B cell (primary cell): Measurements from ENCODE around the gene NFATC1. TPM values are rescaled to one million over a fixed set of nuclear protein-coding genes. Genes with fewer than 3 reads are reported as not detected.

Experiments
- ATAC-seq: fragments of 200-7000 bp; cut with Tn5 transposase; one replicate; pipeline ENCODE4 v1.10.0; 2021; ENCODE audit warnings: low read depth, mild to moderate bottlenecking, moderate number of reproducible peaks, moderate library complexity
- CTCF ChIA-PET: fragments of 350-600 bp; sonication (Branson Sonifier 250); formaldehyde crosslinking; loops from one replicate; lab custom pipeline; 2021; ENCODE audit warnings: antibody characterized with exemption, inconsistent platforms; lab: Charles Lee
- POLR2A ChIA-PET: fragments of 350-600 bp; sonication (Branson Sonifier 250); formaldehyde crosslinking; loops from one replicate; lab custom pipeline; 2021; ENCODE audit warnings: antibody characterized with exemption; lab: Charles Lee
- DNase-seq: peaks from one replicate; pipeline ENCODE4 v3.0.0; 2013
- H2AFZ ChIP-seq: 2 replicates; pipeline ENCODE4 v1.6.1; 2012; ENCODE audit warnings: mild to moderate bottlenecking, low read depth, low read length; ENCODE audit not compliant: insufficient read depth, poor library complexity, severe bottlenecking
- H3K27ac ChIP-seq, 2 donors: 1 replicate in 1 of 2; 2 replicates in 1 of 2; pipeline ENCODE4 v1.5.1; 2012 to 2013; ENCODE audit warnings: low read length in 2 of 2, mild to moderate bottlenecking in 2 of 2, moderate library complexity in 1 of 2
- H3K27me3 ChIP-seq, 4 experiments: fragments of 200-600 bp in 1 of 4; sonication (generic) in 1 of 4; replicated peaks in 1 of 4; 1 replicate in 2 of 4; 2 replicates in 2 of 4; pipeline versions ENCODE4 v1.6.1 to v1.7.0; 2013 to 2016; ENCODE audit warnings: low read length in 3 of 4, mild to moderate bottlenecking in 2 of 4, mixed read lengths in 1 of 4, moderate library complexity in 1 of 4; ENCODE audit not compliant: insufficient read depth in 4 of 4, control insufficient read depth in 3 of 4; ENCODE audit errors: control extremely low read depth in 1 of 4
- H3K36me3 ChIP-seq, 2 experiments: replicated peaks in 1 of 2; 1 replicate in 1 of 2; 2 replicates in 1 of 2; pipeline versions ENCODE4 v1.6.1 to v1.7.1; 2013; ENCODE audit warnings: low read length in 1 of 2; ENCODE audit not compliant: insufficient read depth in 2 of 2, control insufficient read depth in 1 of 2; ENCODE audit errors: control extremely low read depth in 1 of 2, extremely low read depth in 1 of 2
- H3K4me1 ChIP-seq, 2 donors: fragments of 200-600 bp in 1 of 2; sonication (generic) in 1 of 2; 1 replicate in 1 of 2; 2 replicates in 1 of 2; pipeline versions ENCODE4 v1.5.1 to v1.6.1; 2013 to 2017; ENCODE audit warnings: low read length in 2 of 2; ENCODE audit not compliant: control insufficient read depth in 2 of 2, insufficient read depth in 2 of 2
- H3K4me2 ChIP-seq: replicated peaks from 2 replicates; pipeline ENCODE3; 2012; ENCODE audit warnings: mild to moderate bottlenecking, low read depth, low read length; ENCODE audit not compliant: poor library complexity, severe bottlenecking
- H3K4me3 ChIP-seq, 5 experiments: fragments of 200-600 bp in 1 of 5; sonication (generic) in 1 of 5; 1 replicate in 3 of 5; 2 replicates in 2 of 5; pipeline versions ENCODE4 v1.5.1 to v1.7.0; 2011 to 2016; ENCODE audit warnings: low read length in 4 of 5, mild to moderate bottlenecking in 4 of 5, low read depth in 2 of 5, control low read depth in 1 of 5, moderate library complexity in 1 of 5; ENCODE audit not compliant: insufficient read depth in 1 of 5; ENCODE audit errors: control extremely low read depth in 1 of 5, extremely low read depth in 1 of 5
- H3K79me2 ChIP-seq: fragments of 200-600 bp; sonication (generic); one replicate; pipeline ENCODE4 v1.6.0; 2016; ENCODE audit warnings: low read length; ENCODE audit not compliant: control insufficient read depth, insufficient read depth
- H3K9ac ChIP-seq: fragments of 200-600 bp; sonication (generic); 2 replicates; pipeline ENCODE4 v1.6.1; 2017; ENCODE audit warnings: mild to moderate bottlenecking, low read length, moderate library complexity
- H3K9me3 ChIP-seq, 3 donors: one replicate each; pipeline versions ENCODE4 v1.6.1 to v1.7.1; 2013; ENCODE audit warnings: low read length in 2 of 3; ENCODE audit not compliant: control insufficient read depth in 2 of 3, insufficient read depth in 1 of 3; ENCODE audit errors: control extremely low read depth in 1 of 3
- H4K20me1 ChIP-seq: 2 replicates; pipeline ENCODE4 v1.6.0; 2012; ENCODE audit warnings: mild to moderate bottlenecking, low read length; ENCODE audit not compliant: insufficient read depth, control insufficient read depth, poor library complexity, severe bottlenecking
- H3K27ac Mint-ChIP-seq: one replicate; pipeline ENCODE4 v1.8.0; 2021; ENCODE audit warnings: mixed read lengths
- H3K27me3 Mint-ChIP-seq: one replicate; pipeline ENCODE4 v1.8.0; 2021; ENCODE audit warnings: mixed read lengths
- H3K4me1 Mint-ChIP-seq: one replicate; pipeline ENCODE4 v1.8.0; 2021; ENCODE audit warnings: mixed read lengths
- H3K4me3 Mint-ChIP-seq: one replicate; pipeline ENCODE4 v1.8.0; 2021; ENCODE audit warnings: mixed read lengths
- H3K9me3 Mint-ChIP-seq: one replicate; pipeline ENCODE4 v1.8.0; 2022; ENCODE audit warnings: mixed read lengths; ENCODE audit not compliant: insufficient read depth
- EZH2 ChIP-seq: IDR thresholded peaks from 2 replicates; pipeline ENCODE4 v1.6.1; 2012; ENCODE audit warnings: borderline replicate concordance, low read depth, mild to moderate bottlenecking, moderate library complexity, low read length; ENCODE audit not compliant: insufficient read depth, poor library complexity, severe bottlenecking
- WGBS: methylation state at CpG from one replicate; pipeline ENCODE4 v1.1.5; 2013; ENCODE audit warnings: missing lambda C conversion rate; ENCODE audit not compliant: insufficient coverage; 5-methylcytosine and 5-hydroxymethylcytosine counted together
- intact Hi-C: fragments of 100-400 bp; cut with micrococcal nuclease; formaldehyde crosslinking; loops from one replicate; pipeline ENCODE4 v1.10.0; 2022
- polyA plus RNA-seq: library from polyadenylated mRNA; depleted of rRNA; stranded (reverse); fragments of >200 nt; gene quantifications from 2 replicates; pipeline ENCODE4 v1.2.3, GENCODE V29; 2012
- total RNA-seq, 2 donors: library from RNA; stranded (reverse); fragments of 120-200 nt in 1 of 2; gene quantifications; 1 replicate in 1 of 2; 2 replicates in 1 of 2; pipeline versions ENCODE4 v1.2.3 to v1.2.4, GENCODE V29; 2013 to 2022
- TF ChIP-seq, protein P1 (sequence below): fragments of 200-600 bp; IDR thresholded peaks from one replicate; pipeline ENCODE4 v1.8.0; 2022; ENCODE audit warnings: antibody characterized with exemption, mild to moderate bottlenecking

Gene NFATC1
- total and polyA plus RNA-seq, 2 donors (not counting 1 experiment from before 2014, with no cell fraction given) = 32.2 to 108 TPM

DNA sequence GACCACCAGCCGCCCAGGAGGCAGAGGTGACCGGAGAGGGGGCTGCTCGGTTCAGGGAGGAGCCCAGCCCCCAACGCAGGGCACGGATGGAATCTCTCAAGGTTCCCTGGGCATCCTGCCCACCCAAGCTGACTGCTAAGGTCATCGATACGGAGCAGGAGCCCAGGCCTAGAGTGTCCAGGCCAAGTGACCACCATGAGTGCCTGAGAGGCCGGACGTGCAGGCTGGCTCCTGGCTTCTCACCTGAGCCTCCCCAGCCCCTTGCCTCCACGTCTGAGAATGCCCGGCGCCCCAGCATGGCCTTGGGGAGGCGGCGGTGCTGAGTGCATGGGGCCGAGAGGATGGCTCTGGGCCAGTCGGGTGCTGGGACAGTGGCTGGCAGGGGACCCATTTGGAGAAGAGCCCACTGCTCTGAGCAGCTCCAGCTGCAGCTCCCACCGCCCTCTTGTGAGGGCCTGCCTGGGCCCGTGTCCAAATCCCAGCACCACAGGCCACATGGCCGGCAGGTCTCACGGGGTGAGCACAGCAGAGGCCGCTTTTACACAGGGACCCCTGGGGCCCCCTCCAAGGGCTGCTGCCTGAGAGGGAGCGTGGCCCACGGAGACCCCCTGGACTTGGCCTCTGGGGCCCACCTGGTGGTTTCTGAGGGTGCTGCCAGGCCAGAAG lies 181.1 kb downstream of the NFATC1 start:
- ChIA-PET POLR2A (no interaction called here), CTCF (no interaction called here)
- H3K79me2 ChIP-seq = no peaks in the 10 kb centered on the region
- no peak for TF ChIP-seq EZH2
- TF ChIP-seq, protein P1, sequence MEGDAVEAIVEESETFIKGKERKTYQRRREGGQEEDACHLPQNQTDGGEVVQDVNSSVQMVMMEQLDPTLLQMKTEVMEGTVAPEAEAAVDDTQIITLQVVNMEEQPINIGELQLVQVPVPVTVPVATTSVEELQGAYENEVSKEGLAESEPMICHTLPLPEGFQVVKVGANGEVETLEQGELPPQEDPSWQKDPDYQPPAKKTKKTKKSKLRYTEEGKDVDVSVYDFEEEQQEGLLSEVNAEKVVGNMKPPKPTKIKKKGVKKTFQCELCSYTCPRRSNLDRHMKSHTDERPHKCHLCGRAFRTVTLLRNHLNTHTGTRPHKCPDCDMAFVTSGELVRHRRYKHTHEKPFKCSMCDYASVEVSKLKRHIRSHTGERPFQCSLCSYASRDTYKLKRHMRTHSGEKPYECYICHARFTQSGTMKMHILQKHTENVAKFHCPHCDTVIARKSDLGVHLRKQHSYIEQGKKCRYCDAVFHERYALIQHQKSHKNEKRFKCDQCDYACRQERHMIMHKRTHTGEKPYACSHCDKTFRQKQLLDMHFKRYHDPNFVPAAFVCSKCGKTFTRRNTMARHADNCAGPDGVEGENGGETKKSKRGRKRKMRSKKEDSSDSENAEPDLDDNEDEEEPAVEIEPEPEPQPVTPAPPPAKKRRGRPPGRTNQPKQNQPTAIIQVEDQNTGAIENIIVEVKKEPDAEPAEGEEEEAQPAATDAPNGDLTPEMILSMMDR = no peak
- H3K4me3 ChIP-seq = no peak overlapping the region
- H3K4me1 ChIP-seq = peaks cover 11 to 23% of the 10 kb centered on the region in 2 donors
- Mint-ChIP-seq H3K4me3 (no peak overlapping the region), H3K27me3 (no peaks in the 10 kb centered on the region), H3K27ac (no peak overlapping the region), H3K9me3 (peaks cover 5% of the 10 kb centered on the region), H3K4me1 (peaks cover 12% of the 10 kb centered on the region)
- no peaks in the 10 kb centered on the region for H4K20me1 ChIP-seq
- WGBS = 89% methylated on average over 23 of the region's 23 CpGs
- no peak overlapping the region for H3K4me2 ChIP-seq
- no peaks in the 10 kb centered on the region for H3K36me3 ChIP-seq
- no peak overlapping the region for H3K27ac ChIP-seq
- DNase-seq (no peak), ATAC-seq (no peak)
- H3K27me3 ChIP-seq = no peaks in the 10 kb centered on the region
- intact Hi-C loops = no loop called here
- H2AFZ ChIP-seq = no peak overlapping the region
- H3K9ac ChIP-seq = no peak overlapping the region
- peaks cover 0 to 30% (median 18%) of the 10 kb centered on the region in 3 donors for H3K9me3 ChIP-seq
